Stimulated activated CD4-positive, alpha-beta T cell treated with anti-CD3 and anti-CD28 coated beads, Interleukin-1b, Interleukin-23, amount 100 ng/mL, for 24 hours (primary cell): Measurements from ENCODE around the gene DPP6.
"Not testable (repeated sequence)": the region's sequence is repeated elsewhere in the genome, so short reads cannot be mapped to it uniquely, and the experiment has no call there.

ENCODE experiments used
- DNase-seq, 4 experiments: peaks; one replicate each; pipeline ENCODE4 v3.0.0-alpha.2; 2020; ENCODE audit warnings: low read depth in 4 of 4, low spot score in 1 of 4

Gene DPP6

DNA sequence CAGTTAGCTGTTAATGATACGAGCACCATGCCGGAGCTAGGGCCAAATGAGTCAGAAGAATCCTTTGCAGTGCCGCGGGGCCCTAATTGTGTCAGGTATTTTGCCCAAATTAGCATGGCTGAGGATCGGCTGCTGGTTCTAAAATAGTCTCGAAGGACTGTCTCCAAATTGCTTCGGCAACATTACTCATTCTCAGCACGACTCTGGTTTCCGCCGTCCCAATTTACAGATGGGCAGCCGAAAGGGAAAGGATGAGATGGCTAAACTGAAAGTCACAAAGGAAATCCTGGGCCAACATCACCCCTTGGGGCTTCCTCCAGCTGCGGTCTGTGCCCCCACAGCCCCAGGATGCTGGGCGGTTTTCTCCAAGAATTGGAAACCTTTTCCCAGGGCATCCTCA lies 599.3 kb downstream of the DPP6 start:
- no peak for DNase-seq

DNA sequence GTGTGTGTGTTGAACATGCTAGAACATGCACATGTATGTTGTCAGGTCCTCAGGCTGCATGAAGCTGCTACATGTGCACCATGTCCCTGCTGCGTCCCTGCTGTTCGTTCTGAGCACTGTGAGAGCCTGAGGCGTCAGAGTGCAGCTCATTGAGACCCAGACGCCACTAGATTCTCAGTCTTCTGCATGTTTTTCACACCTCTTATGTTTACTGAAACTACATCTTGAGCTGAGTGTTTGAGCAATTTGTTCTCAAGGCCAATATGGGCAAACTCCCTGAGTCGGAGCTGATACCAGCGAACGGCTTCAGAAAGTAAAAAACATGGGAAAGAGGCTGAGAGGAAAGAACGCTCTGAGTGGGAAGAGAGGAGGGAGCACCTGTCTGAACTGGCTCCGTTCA lies 600.4 kb downstream of the DPP6 start:
- DNase-seq, result no peak

DNA sequence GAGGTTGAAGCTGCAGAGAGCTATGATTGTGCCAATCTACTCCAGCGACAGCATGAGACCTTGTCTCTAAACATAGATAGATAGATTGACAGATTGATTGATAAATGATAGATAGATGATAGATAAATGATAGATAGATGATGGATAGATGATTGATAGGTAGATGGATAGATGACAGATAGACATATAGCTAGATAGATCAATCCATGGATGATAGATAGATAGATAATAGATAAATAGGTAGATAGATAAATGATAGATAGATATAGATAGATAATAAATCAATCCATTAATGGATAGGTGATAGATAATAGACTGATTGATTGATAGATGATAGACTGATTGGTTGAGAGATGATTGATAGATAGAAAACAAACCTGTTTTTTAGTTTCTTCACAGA lies 601.1 kb downstream of the DPP6 start:
- DNase-seq, result no peak

DNA sequence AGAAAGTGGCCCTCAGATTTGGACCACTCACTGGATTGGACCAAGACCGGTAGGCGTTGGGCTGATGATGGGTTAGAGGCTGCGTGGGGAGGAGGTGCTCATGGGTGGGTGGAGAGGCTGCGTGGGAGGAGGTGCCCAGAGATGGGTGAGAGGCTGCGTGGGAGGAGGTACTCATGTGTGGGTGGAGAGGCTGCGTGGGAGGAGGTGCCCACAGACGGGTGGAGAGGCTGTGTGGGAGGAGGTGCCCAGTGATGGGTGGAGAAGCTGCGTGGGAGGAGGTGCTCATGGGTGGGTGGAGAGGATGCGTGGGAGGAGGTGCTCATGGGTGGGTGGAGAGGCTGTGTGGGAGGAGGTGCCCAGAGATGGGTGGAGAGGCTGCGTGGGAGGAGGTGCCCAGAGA lies 604.4 kb downstream of the DPP6 start:
- no peak for DNase-seq

DNA sequence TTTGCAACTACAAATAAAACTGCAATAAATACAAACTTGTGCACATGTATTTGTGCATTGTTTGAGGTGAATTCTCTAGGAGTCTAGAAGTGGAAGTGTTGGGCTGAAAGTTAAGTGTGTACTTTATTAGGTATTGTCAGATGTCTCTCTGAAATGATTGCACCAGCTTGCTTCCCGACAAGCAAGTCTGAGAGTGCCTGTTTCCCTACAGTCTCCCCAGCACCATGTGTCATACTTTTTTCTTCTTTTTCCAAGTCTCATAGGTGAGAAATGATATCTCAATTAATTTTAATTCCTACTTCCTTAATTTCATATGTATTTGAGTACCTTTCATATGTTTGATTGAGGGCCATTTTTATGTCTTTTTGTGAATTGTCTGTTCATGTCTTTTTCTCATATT lies 614.6 kb downstream of the DPP6 start:
- no peak for DNase-seq

DNA sequence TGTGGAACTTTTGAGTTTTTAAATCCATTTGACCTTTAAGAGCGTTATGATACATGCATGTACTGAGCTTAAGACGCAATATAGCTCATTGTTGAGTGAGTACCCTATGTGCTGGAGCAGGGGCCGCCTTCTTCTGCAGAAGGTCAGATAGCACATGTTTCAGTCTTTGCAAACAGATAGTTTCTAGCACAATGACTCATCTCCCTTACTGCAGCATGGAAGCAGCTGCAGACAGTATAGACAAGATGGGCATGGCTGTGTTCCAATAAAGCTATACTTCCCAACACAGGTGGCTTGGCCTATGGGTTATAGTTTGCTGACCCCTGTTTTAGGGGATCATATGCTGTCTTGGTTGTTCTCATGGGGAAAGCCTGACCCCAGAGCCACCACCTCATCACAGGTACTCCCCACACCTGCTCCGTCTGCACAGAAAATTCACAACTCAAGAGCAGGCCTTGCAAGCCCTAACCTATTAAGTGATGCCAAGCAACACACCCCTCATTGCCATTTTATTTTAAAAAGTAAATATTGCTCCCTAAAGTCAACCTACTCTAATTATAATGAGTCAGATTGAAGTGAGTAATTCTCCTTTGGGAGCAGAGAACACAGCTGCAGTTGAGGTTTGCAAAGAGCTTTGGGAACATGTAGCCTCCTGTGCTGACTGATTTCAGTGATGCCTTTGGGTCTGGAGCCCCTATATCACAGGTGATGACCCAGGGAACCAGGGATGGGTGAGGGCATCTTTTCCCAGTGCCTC lies 620.6 kb downstream of the DPP6 start:
- DNase-seq, result no peak

DNA sequence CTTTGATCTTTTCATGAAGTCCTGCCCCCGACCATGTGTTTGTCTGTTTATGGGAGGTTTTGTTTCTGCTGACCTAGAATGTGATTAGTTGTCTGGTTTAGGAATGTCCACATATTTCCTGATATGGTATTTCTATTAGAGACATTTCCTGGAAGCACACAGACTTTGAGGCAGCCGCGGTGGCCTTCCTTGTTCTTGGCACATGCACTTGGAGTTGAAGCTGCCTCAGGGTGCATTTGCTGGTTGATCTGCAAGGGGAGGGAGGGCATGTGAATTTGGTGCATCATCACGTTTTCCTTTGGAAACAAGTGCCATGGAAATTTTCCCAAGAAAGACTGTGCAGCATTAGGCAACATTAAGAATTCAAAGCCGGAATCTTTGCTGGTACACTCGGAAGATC lies 622.0 kb downstream of the DPP6 start:
- no peak for DNase-seq

DNA sequence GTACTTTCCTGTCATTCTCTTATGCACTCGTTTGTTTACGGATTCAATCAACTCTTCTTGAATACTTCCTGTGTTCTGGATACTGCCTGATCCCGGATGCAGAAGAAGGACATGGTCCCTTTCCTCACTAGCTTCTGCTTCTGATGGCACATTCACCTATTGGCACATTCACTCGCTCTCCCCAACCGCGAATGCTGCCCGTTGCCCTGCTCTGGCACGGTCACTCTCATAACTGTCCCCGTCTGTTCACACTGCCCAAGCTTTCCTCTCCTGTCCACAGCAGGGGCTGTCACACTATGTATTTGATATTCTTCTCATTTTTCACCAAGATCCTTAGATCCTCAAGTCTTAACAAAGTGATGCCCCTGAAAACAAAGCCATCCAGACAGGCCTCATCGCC lies 623.4 kb downstream of the DPP6 start:
- no peak for DNase-seq

DNA sequence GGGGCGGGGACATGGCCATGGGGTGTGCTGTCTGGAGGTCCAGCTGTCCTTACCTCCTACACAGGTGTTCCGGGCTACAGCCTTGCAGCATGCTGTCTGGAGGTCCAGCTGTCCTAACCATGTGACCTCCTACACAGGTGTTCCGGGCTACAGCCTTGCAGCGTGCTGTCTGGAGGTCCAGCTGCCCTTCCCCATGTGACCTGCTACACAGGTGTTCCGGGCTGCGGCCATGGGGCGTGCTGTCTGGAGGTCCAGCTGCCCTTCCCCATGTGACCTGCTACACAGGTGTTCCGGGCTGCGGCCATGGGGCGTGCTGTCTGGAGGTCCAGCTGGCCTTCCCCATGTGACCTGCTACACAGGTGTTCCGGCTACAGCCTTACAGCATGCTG lies 623.8 kb downstream of the DPP6 start:
- not testable (repeated sequence) for DNase-seq

DNA sequence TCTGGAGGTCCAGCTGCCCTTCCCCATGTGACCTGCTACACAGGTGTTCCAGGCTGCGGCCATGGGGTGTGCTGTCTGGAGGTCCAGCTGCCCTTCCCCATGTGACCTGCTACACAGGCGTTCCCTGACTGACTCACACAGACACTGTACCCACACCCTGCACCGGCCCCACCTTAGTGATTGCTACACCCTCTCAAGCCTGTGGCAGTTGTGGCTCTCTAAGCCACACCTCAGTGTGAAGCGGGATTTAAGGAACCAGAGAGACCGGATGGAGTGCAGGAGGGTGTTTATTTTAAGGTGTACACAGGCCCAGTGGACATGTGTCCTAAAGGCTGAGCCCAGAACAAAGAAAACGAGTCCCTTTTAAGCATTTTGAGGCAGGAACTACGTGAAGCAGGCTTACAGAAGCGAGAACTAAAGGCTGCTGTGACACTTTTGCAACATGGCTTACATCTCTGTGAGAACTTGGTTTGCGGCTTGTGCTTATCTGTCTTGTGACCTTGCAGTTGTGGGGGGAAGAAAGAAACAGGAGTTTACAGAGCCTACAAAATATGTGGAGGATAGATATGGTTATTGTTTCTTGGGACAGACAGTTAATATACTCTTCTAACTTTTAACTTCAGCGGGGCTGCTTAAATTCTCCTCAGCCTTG lies 624.4 kb downstream of the DPP6 start:
- DNase-seq, result no peak

DNA sequence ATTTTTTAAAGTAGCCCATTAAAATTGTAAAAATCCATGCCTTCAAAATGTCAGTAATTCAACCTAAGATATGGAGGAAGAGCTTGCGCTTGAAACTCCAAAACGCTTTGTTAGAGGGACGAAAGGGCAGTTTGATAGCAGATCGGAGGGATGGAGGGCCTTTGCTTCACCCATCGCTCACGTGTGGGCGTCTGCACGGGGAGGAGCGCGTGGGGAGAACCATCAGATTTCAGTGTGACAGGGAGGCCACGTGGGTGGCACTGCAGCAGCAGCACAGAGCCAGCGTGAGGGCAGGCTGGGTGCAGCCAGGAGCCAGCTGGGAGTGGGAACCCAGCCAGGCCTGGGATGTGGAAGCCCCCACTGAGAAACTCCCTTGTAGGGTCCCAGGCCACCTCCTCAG lies 625.3 kb downstream of the DPP6 start:
- DNase-seq, result no peak

DNA sequence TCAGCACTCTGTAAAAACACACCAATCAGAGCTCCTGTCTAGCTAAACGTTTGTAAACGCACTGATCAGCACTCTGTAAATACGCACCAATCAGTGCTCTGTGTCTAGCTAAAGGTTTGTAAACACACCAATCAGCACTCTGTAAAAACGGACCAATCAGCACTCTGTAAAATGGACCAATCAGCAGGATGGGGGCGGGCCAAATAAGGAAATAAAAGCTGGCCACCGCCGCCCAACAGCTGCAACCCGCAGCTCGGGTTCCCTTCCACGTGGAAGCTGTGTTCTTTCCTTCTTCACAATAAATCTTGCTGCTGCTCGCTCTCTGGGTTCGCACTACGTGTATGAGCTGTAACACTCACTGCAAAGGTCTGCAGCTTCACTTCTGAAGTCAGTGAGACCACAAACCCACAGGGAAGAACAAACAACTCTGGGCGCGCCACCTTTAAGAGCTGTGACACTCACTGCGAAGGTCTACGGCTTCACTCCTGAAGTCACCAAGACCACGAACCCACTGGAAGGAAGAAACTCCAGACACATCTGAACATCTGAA lies 625.9 kb downstream of the DPP6 start:
- not testable (repeated sequence) for DNase-seq

DNA sequence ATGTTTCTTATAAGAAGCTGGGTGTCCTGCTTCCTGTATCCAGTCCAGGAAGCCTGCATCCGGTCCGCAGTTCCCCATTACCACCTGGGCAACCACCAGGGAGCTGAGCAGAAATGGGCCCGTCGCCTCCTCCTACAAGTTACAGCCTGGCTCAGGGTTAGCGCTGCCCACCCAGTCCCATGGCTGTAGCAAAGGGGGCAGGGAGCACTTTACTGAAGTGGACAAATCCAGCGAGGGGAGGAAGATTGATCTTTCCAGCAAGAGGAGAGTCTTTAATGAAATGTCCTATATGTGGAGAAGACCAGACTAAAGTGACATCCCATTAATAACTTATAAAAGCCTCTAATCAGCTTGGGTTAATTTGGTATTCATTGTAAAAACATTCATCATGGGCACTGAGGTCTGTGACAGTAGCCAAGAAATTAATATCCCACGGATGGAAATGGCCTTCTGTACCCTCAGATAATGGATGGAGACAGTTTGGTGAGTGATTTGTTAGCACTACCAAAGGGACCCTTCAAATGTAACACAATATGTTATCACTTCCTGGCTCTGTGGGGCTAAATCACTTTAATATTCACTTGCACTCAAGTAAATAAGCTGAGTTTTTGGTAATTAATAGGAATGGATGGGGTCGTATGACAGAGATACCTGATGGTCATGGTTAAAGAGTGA lies 627.3 kb downstream of the DPP6 start:
- DNase-seq, result no peak

DNA sequence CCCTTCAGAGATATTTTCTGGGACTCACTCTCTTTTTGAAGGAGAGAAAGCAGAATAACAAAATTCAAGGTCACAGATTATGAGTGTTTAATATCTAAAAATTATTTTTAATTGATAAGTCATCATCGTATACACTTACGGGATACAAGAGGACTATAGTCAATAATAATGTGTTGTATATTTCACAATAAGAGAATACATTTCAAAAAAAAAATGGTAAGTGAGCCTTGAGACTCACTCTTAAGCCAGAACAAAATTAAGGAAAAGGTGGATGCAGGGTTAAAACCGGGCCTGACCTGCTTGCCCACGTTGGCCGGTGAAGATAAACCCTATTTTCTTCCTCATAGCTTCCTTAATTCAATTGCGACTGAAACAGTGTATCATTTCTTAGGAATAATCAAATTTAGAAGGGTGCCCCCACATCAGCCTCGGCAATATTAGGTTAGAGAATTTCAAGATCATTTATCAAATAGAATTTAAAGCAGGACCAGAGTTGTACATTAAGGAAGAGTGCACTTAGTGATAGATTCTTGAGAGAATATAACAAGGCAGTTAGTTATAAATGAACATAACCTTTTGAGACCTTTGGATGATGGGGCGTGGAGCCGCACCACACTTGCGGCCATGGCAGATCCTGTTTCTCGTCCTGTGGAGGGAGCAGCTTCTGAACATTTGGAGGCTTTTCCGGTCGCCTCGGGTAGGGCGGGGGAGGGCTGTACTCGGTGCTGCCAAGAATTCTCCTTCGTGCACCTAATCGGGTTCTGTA lies 628.9 kb downstream of the DPP6 start:
- no peak for DNase-seq

DNA sequence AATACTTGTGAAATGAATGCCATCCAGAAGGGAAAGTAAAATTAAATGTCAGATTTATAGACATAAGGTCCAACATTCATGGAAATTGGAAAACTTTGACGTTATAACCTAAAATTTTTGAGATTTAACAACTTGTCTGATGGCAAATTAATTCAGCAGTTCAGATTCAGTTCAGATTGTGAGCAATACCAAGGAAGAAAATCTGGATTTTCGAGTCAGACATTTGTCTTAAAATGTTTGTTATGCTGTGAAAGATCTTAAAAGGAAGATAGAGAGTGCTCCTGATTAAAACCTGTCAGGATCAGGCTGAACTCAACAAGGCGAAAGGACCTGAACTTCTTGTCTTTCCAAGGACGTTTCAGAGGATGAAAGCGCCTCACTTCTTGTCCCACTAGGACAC lies 629.8 kb downstream of the DPP6 start:
- no peak for DNase-seq

DNA sequence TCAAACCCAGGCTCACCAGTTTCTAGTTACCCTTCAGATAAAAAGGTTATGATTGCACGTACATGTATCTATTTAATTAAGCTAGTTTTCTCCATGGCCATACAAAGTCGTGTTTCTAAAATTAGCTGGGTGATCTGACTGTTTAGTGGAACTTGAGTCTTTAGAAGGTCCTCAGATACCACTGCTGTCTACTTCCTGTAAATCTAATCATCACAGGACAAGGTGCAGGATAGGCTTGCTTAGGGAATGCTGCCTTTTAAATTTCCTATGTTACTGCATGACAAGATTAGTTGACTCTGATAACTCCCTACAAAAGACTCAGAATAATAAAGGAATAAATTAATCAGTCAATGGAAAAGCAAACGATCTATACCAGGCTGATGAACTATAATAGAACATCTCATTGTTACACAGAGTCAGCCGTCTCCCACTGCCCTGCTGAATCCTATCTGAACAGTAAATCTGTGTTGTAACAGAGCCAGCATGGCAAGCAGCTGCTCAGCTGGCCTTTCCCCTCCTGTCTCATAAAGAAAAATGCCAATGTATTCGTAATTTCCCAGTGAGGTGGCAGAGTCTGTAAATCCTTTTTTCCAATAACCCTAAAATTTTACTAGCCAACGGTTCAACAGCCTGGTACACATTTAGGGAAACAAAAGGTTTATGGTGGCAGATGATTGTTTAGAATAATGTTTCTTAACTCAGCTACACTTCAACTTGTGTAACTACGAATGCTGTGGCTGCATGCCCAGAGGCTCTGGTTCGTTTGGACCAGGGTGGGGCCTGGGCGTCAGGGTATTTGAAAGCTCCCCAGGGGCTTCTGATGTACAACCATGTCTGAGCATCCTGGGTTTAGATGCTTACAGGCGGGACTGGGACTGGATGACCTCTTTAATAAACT lies 632.7 kb downstream of the DPP6 start:
- DNase-seq, result no peak

DNA sequence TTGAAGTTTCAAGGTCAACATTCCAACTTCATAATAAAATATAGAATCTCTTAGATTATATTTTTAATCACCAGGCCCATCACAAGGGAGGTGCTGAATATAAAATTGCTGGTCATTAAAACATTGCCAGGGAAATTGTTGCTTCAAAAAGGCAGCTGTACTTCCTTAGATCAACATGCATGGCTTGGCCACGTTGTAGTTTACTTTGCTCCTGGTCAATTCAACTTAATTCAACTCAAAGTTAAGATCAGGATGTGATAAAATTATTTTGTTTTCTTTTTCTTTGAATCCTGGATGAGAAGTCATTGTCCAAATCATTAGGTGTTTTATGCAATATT lies 633.3 kb downstream of the DPP6 start:
- DNase-seq, result no peak

DNA sequence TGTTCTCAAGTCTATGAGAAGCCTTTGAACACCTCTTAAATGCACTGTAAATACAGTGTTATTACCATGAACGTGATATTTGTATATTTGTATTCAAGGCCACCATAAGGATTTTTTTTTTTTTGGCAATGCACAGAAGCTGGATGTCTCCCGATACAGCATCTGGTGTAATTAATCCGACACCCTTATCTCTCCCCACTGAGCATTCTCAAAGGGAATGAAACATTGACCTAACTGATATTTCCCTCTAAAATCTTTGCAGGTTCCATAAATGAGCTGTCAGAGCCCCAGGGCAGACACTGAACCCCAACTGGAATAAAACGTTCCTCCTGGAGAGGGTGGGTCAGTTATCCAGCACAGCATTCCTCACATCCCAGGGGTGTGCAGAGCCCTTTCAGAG lies 634.1 kb downstream of the DPP6 start:
- DNase-seq, result no peak

DNA sequence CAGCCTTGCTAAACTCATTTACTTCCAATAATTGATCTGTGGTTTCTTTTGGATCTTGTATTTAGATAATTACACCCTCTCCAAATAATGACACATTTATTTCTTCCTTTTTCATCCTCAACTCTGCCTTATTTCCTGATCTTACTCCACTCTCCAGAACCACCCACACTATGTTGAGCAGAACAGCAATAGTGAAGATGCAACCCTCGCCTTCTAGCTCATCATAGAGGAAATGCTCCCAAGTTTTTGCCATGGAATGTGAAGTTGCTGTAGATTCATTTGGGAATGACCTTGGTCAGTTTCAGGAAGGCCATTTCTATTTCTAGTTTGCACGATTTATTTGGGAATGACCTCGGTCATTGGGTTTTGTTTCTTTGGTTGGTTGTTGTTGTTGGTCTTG lies 636.8 kb downstream of the DPP6 start:
- no peak for DNase-seq

DNA sequence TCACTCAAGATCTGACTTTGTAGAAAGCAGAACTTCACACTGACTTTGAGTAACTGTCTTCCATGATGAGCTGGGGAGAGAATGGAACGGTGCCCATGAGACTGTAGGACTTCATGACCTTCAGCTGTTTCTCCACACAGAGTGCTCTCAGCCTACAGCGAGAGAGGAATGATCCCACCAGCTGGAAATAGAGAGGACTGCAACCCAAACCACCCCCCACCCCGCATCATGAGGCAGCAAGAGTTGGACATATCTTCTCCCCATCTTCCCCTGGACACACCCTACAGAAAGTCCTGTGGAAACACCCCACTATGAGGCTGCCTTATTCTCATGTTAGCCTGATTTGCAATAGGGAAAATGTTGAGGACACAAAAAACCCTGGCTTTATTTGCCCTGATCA lies 638.2 kb downstream of the DPP6 start:
- no peak for DNase-seq

DNA sequence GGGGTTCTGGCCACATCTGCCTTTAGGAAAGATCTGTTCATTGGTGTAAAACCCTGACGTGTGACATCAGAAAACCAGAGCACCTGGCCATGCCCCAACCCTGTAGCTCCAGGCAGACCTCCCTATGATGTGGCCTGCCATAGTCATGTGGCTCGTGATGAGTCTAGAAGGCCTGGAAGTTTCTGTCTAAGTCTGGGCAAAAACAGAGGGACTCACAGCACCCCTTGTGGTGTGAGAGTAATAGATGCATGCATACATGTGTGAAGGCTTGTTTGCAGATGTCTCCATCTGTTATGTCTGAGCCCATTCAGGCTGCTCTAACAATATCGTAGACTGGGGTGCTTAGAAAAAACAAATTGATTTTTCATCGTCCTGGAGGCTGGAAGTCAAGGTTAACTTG lies 641.5 kb downstream of the DPP6 start:
- DNase-seq, result no peak
